Measurements from ENCODE around the gene MSH5. TPM values are rescaled to one million over a fixed set of nuclear protein-coding genes. Genes with fewer than 3 reads are reported as not detected.
"Not testable (repeated sequence)": the region's sequence is repeated elsewhere in the genome, so short reads cannot be mapped to it uniquely, and the experiment has no call there.

The MSH5 gene
- total RNA-seq, 1 donor from 2014 or later, result 48.2 TPM

- DNase-seq (ENCODE audit: low spot score in 2 of 2, unreplicated experiment in 2 of 2), result no peak
- no peak for TF ChIP-seq CTCF (IDR thresholded peaks at IDR 0.05; ENCODE audit: unreplicated experiment)
- Mint-ChIP-seq H3K9me3 (no peaks in the 10 kb centered on the region), H3K4me1 (peaks cover 13% of the 10 kb centered on the region), H3K27me3 (ENCODE audit: low read depth) (no peaks in the 10 kb centered on the region), H3K4me3 (no peak overlapping the region), H3K36me3 (no peaks in the 10 kb centered on the region), H3K27ac (no peak overlapping the region)
Observed at GRCh38 chr6:31708224-31708623, 31.6 kb upstream of the MSH5 start.

GRCh38 chr6:31709157-31709556 is 30.6 kb upstream of the MSH5 start:
- H3K9me3 Mint-ChIP-seq; H3K27me3 Mint-ChIP-seq (ENCODE audit: low read depth); H3K36me3 Mint-ChIP-seq; H3K4me3 Mint-ChIP-seq; DNase-seq (ENCODE audit: low spot score in 2 of 2, unreplicated experiment in 2 of 2); H3K27ac Mint-ChIP-seq: not testable (repeated sequence)
- H3K4me1 Mint-ChIP-seq, result peaks cover 19% of the 10 kb centered on the region

- no peak for TF ChIP-seq CTCF (IDR thresholded peaks at IDR 0.05; ENCODE audit: unreplicated experiment)
- peaks cover 26% of the 10 kb centered on the region for H3K4me1 Mint-ChIP-seq
- H3K9me3 Mint-ChIP-seq, result no peaks in the 10 kb centered on the region
- H3K27ac Mint-ChIP-seq, result no peak overlapping the region
- H3K4me3 Mint-ChIP-seq, result no peak overlapping the region
- H3K27me3 Mint-ChIP-seq (ENCODE audit: low read depth), result no peaks in the 10 kb centered on the region
- DNase-seq (ENCODE audit: low spot score in 2 of 2, unreplicated experiment in 2 of 2), result no peak
- H3K36me3 Mint-ChIP-seq, result no peaks in the 10 kb centered on the region
Observed at GRCh38 chr6:31710523-31711219, 29.1 kb upstream of the MSH5 start.

GRCh38 chr6:31711233-31711632 is 28.6 kb upstream of the MSH5 start:
- Mint-ChIP-seq H3K9me3 (no peaks in the 10 kb centered on the region), H3K27me3 (ENCODE audit: low read depth) (no peaks in the 10 kb centered on the region), H3K4me3 (no peak overlapping the region), H3K4me1 (peaks cover 26% of the 10 kb centered on the region), H3K36me3 (no peaks in the 10 kb centered on the region), H3K27ac (no peak overlapping the region)
- TF ChIP-seq CTCF (IDR thresholded peaks at IDR 0.05; ENCODE audit: unreplicated experiment), result no peak
- no peak for DNase-seq (ENCODE audit: low spot score in 2 of 2, unreplicated experiment in 2 of 2)

GRCh38 chr6:31712296-31712695 is 27.5 kb upstream of the MSH5 start:
- no peak for TF ChIP-seq CTCF (IDR thresholded peaks at IDR 0.05; ENCODE audit: unreplicated experiment)
- peaks cover 28% of the 10 kb centered on the region for H3K4me1 Mint-ChIP-seq
- H3K4me3 Mint-ChIP-seq, result no peak overlapping the region
- H3K27me3 Mint-ChIP-seq (ENCODE audit: low read depth), result no peaks in the 10 kb centered on the region
- DNase-seq (ENCODE audit: low spot score in 2 of 2, unreplicated experiment in 2 of 2), result no peak
- H3K9me3 Mint-ChIP-seq, result no peaks in the 10 kb centered on the region
- H3K36me3 Mint-ChIP-seq, result no peaks in the 10 kb centered on the region
- peak overlapping the region; percentile 69 for H3K27ac Mint-ChIP-seq

GRCh38 chr6:31713465-31713864 is 26.3 kb upstream of the MSH5 start:
- Mint-ChIP-seq H3K9me3 (no peaks in the 10 kb centered on the region), H3K27me3 (ENCODE audit: low read depth) (no peaks in the 10 kb centered on the region), H3K4me1 (peaks cover 40% of the 10 kb centered on the region), H3K27ac (peak overlapping the region; percentile 99), H3K36me3 (no peaks in the 10 kb centered on the region), H3K4me3 (no peak overlapping the region)
- DNase-seq (ENCODE audit: low spot score in 2 of 2, unreplicated experiment in 2 of 2), result no peak
- no peak for TF ChIP-seq CTCF (IDR thresholded peaks at IDR 0.05; ENCODE audit: unreplicated experiment)

Measured in mesothelial cell of epicardium (in vitro differentiated cells).